ENCODE data around the gene MAGI2.
"Not testable (repeated sequence)": the region's sequence is repeated elsewhere in the genome, so short reads cannot be mapped to it uniquely, and the experiment has no call there.

MAGI2 gene

GRCh38 chr7:79079919-79080554, 373.4 kb downstream of the MAGI2 start:
- DNase-seq (ENCODE audit: low read depth), result no peak
- no peak for TF ChIP-seq CTCF (IDR thresholded peaks at IDR 0.05; ENCODE audit: low read depth, low read length, missing control alignments)
- no peak overlapping the region for H3K4me3 ChIP-seq (ENCODE audit: low read depth, low read length)
- in situ Hi-C loops (cut with HindIII; ENCODE audit: low sequenced_read_pairs), result no loop called here

GRCh38 chr7:79078273-79078672, 375.2 kb downstream of the MAGI2 start:
- H3K4me3 ChIP-seq (ENCODE audit: low read depth, low read length), result no peak overlapping the region
- in situ Hi-C loops (cut with HindIII; ENCODE audit: low sequenced_read_pairs), result no loop called here
- no peak for DNase-seq (ENCODE audit: low read depth)
- TF ChIP-seq CTCF (IDR thresholded peaks at IDR 0.05; ENCODE audit: low read depth, low read length, missing control alignments), result no peak

- H3K4me3 ChIP-seq (ENCODE audit: low read depth, low read length); DNase-seq (ENCODE audit: low read depth); in situ Hi-C loops (cut with HindIII; ENCODE audit: low sequenced_read_pairs): not testable (repeated sequence)
These were observed 382.3 kb downstream of the MAGI2 start for GRCh38 chr7:79071187-79071586.

- DNase-seq (ENCODE audit: low read depth), result peak; percentile 4
- in situ Hi-C loops (cut with HindIII; ENCODE audit: low sequenced_read_pairs), result no loop called here
- no peak for TF ChIP-seq CTCF (IDR thresholded peaks at IDR 0.05; ENCODE audit: low read depth, low read length, missing control alignments)
- no peak overlapping the region for H3K4me3 ChIP-seq (ENCODE audit: low read depth, low read length)
These were observed 389.2 kb downstream of the MAGI2 start for GRCh38 chr7:79064187-79064823.

GRCh38 chr7:79063019-79063698, 390.3 kb downstream of the MAGI2 start:
- DNase-seq (ENCODE audit: low read depth), result no peak
- H3K4me3 ChIP-seq (ENCODE audit: low read depth, low read length), result no peak overlapping the region
- TF ChIP-seq CTCF (IDR thresholded peaks at IDR 0.05; ENCODE audit: low read depth, low read length, missing control alignments), result no peak
- in situ Hi-C loops (cut with HindIII; ENCODE audit: low sequenced_read_pairs), result no loop called here

- DNase-seq (ENCODE audit: low read depth), result no peak
- TF ChIP-seq CTCF (IDR thresholded peaks at IDR 0.05; ENCODE audit: low read depth, low read length, missing control alignments), result no peak
- H3K4me3 ChIP-seq (ENCODE audit: low read depth, low read length), result no peak overlapping the region
- in situ Hi-C loops (cut with HindIII; ENCODE audit: low sequenced_read_pairs), result no loop called here
These were observed 393.0 kb downstream of the MAGI2 start for GRCh38 chr7:79060498-79060897.

Measured in astrocyte of the cerebellum (primary cell).